Endothelial cell of umbilical vein (primary cell): ENCODE data around the gene GALNT8. TPM values are rescaled to one million over a fixed set of nuclear protein-coding genes. Genes with fewer than 3 reads are reported as not detected.

Experiments used
- BruUV-seq: library from RNA; stranded (reverse); fragments of 400-500 nt; replicated peaks from 2 replicates; lab custom pipeline; 2021; lab: Mats Ljungman, UMichigan
- CTCF ChIA-PET: fragments of 300-600, 350-600 bp; sonication (Branson Sonifier 250); formaldehyde crosslinking; loops from one replicate; lab custom pipeline; 2021; ENCODE audit warnings: antibody characterized with exemption, inconsistent platforms; lab: Charles Lee
- POLR2A ChIA-PET: fragments of 300-600, 350-600 bp; sonication (Branson Sonifier 250); formaldehyde crosslinking; loops from one replicate; lab custom pipeline; 2021; ENCODE audit warnings: antibody characterized with exemption, inconsistent platforms; lab: Charles Lee
- DNase-seq: peaks from one replicate; pipeline ENCODE4 v3.0.0-alpha.2; 2011; ENCODE audit warnings: low read depth, low spot score
- FAIRE-seq: peaks from 2 replicates; lab custom pipeline; 2011; peaks lifted over from hg19 to GRCh38; lab: Jason Lieb, UNC
- H2AFZ ChIP-seq: 2 replicates; pipeline ENCODE4 v1.6.0; 2012; ENCODE audit warnings: low read depth, low read length, control low read depth, inconsistent platforms
- H3K27ac ChIP-seq: 2 replicates; pipeline ENCODE4 v1.5.1; 2011; ENCODE audit warnings: low read depth, mild to moderate bottlenecking, control low read depth, low read length, moderate library complexity; ENCODE audit not compliant: insufficient read depth
- H3K27me3 ChIP-seq, 2 experiments: 2 replicates each; pipeline versions ENCODE4 v1.6.0 to v1.6.1; 2011; ENCODE audit warnings: low read length in 2 of 2, mixed read lengths in 1 of 2; ENCODE audit not compliant: control insufficient read depth in 2 of 2, insufficient read depth in 2 of 2
- H3K36me3 ChIP-seq, 2 experiments: 2 replicates in 1 of 2; 3 replicates in 1 of 2; pipeline ENCODE4 v1.5.1; 2011; ENCODE audit warnings: low read length in 2 of 2, mild to moderate bottlenecking in 1 of 2, moderate library complexity in 1 of 2; ENCODE audit not compliant: control insufficient read depth in 2 of 2, insufficient read depth in 2 of 2; ENCODE audit errors: extremely low read depth in 1 of 2
- H3K4me1 ChIP-seq: 3 replicates; pipeline ENCODE4 v1.5.1; 2011; ENCODE audit warnings: mild to moderate bottlenecking, low read length; ENCODE audit not compliant: control insufficient read depth, insufficient read depth; ENCODE audit errors: extremely low read depth
- H3K4me2 ChIP-seq: 2 replicates; pipeline ENCODE4 v1.6.1; 2011; ENCODE audit warnings: low read length, control low read depth, mixed read lengths; ENCODE audit not compliant: insufficient read depth
- H3K4me3 ChIP-seq, 3 experiments: fragments of 200-600 bp in 1 of 3; sonication (generic), shearing (Covaris generic) in 1 of 3; replicated peaks in 1 of 3; 2 replicates each; pipeline ENCODE4 v1.5.1; 2011 to 2016; ENCODE audit warnings: control low read depth in 3 of 3, low read length in 3 of 3, mild to moderate bottlenecking in 2 of 3, inconsistent platforms in 1 of 3, low read depth in 1 of 3, moderate library complexity in 1 of 3; ENCODE audit not compliant: insufficient read depth in 1 of 3
- H3K79me2 ChIP-seq: 2 replicates; pipeline ENCODE4 v1.6.0; 2012; ENCODE audit warnings: low read length, inconsistent platforms; ENCODE audit not compliant: control insufficient read depth, insufficient read depth
- H3K9ac ChIP-seq: replicated peaks from 2 replicates; pipeline ENCODE3; 2011; ENCODE audit warnings: low read length, control low read depth; ENCODE audit not compliant: insufficient read depth; ENCODE audit errors: extremely low read depth
- H3K9me1 ChIP-seq: replicated peaks from 3 replicates; pipeline ENCODE4 v1.6.0; 2011; ENCODE audit warnings: mild to moderate bottlenecking, low read length; ENCODE audit not compliant: control insufficient read depth, insufficient read depth; ENCODE audit errors: extremely low read depth
- H3K9me3 ChIP-seq: replicated peaks from 2 replicates; pipeline ENCODE4 v1.5.1; 2012; ENCODE audit warnings: low read length, inconsistent platforms; ENCODE audit not compliant: control insufficient read depth, insufficient read depth
- H4K20me1 ChIP-seq: replicated peaks from 2 replicates; pipeline ENCODE3; 2011; ENCODE audit warnings: mild to moderate bottlenecking, low read length; ENCODE audit not compliant: control insufficient read depth, insufficient read depth; ENCODE audit errors: extremely low read depth
- EZH2 ChIP-seq: IDR thresholded peaks from 2 replicates; pipeline ENCODE4 v1.6.1; 2012; ENCODE audit warnings: borderline replicate concordance, low read depth, mild to moderate bottlenecking, moderate library complexity, low read length, inconsistent platforms; ENCODE audit not compliant: severe bottlenecking
- FOS ChIP-seq: IDR thresholded peaks from 2 replicates; pipeline ENCODE4 v1.6.1; 2011; ENCODE audit warnings: mild to moderate bottlenecking, low read length, moderate library complexity, borderline replicate concordance; ENCODE audit not compliant: insufficient read depth
- GATA2 ChIP-seq: IDR thresholded peaks from 2 replicates; pipeline ENCODE4 v1.7.0; 2011; ENCODE audit warnings: low read depth, mild to moderate bottlenecking, moderate library complexity, mixed read lengths, low read length; ENCODE audit not compliant: insufficient read length, insufficient read depth
- JUN ChIP-seq: IDR thresholded peaks from 2 replicates; pipeline ENCODE4 v1.6.1; 2011; ENCODE audit warnings: borderline replicate concordance, low read depth; ENCODE audit not compliant: insufficient read length, insufficient read depth
- MAX ChIP-seq: IDR thresholded peaks from 2 replicates; pipeline ENCODE4 v1.6.1; 2011; ENCODE audit not compliant: insufficient read depth, insufficient read length
- MYC ChIP-seq: IDR thresholded peaks from one replicate; pipeline ENCODE4 v1.6.1; 2011; ENCODE audit warnings: mild to moderate bottlenecking, low read depth, low read length
- POLR2A ChIP-seq: IDR thresholded peaks from 2 replicates; pipeline ENCODE4 v1.6.1; 2012; ENCODE audit warnings: low read depth, mild to moderate bottlenecking, control low read depth, low read length
- POLR2AphosphoS5 ChIP-seq: IDR thresholded peaks from 2 replicates; pipeline ENCODE4 v1.6.1; 2012; ENCODE audit warnings: low read depth, mild to moderate bottlenecking, control low read depth, low read length, moderate library complexity; ENCODE audit not compliant: insufficient read depth
- dilution Hi-C: fragments of 300-500 bp; cut with MboI; formaldehyde crosslinking; loops from one replicate; pipeline ENCODE4 v1.15.0; 2019; ENCODE audit warnings: low sequenced_read_pairs; ENCODE audit not compliant: extremely low pct_ligation_motif_present
- intact Hi-C: fragments of 100-400 bp; cut with micrococcal nuclease; formaldehyde crosslinking; loops from one replicate; pipeline ENCODE4 v1.10.0; 2022
- polyA plus RNA-seq, 4 experiments: library from polyadenylated mRNA; depleted of rRNA in 3 of 4; stranded (reverse) in 3 of 4; unstranded in 1 of 4; fragments of >200 nt; gene quantifications; 2 replicates each; pipeline versions ENCODE4 v1.2.1 to v1.2.3, GENCODE V29; 2011 to 2012; ENCODE audit warnings: missing spikeins in 1 of 4
- total RNA-seq: library from RNA; stranded (reverse); gene quantifications from 2 replicates; pipeline ENCODE4 v1.2.3, GENCODE V29; 2021
- TF ChIP-seq, protein P1 (sequence below), 2 donors: IDR thresholded peaks; 1 replicate in 1 of 2; 2 replicates in 1 of 2; pipeline ENCODE4 v1.5.1; 2011; ENCODE audit warnings: low read length in 2 of 2, mild to moderate bottlenecking in 2 of 2, moderate library complexity in 2 of 2, control low read depth in 1 of 2, inconsistent platforms in 1 of 2, low read depth in 1 of 2; ENCODE audit not compliant: insufficient read depth in 1 of 2; ENCODE audit errors: extremely low read depth in 1 of 2

The GALNT8 gene
- total and polyA plus RNA-seq, 2 donors (not counting 3 experiments of a cell fraction or from before 2014, with no cell fraction given): 0.03 to 0.09 TPM

GRCh38 chr12:4806439-4807115 lies 86.4 kb downstream of the GALNT8 start:
- Histone ChIP-seq H3K9me3 (no peaks in the 10 kb centered on the region), H3K9me1 (no peaks in the 10 kb centered on the region), H4K20me1 (no peaks in the 10 kb centered on the region), H3K27ac (no peak overlapping the region), H3K79me2 (no peaks in the 10 kb centered on the region), H3K36me3 (no peaks in the 10 kb centered on the region), H3K4me2 (no peak overlapping the region), H3K9ac (no peak overlapping the region), H3K27me3 (peaks cover 28 to 31% of the 10 kb centered on the region in 2 experiments), H3K4me3 (no peak overlapping the region), H3K4me1 (no peaks in the 10 kb centered on the region), H2AFZ (no peak overlapping the region)
- ChIA-PET POLR2A (no interaction called here), CTCF (no interaction called here)
- FAIRE-seq (no peak), DNase-seq (no peak)
- intact Hi-C loops: no loop called here
- TF ChIP-seq MAX (no peak), POLR2AphosphoS5 (no peak), EZH2 (no peak), GATA2 (no peak), JUN (no peak), FOS (no peak), POLR2A (no peak), MYC (no peak)
- TF ChIP-seq, protein P1, sequence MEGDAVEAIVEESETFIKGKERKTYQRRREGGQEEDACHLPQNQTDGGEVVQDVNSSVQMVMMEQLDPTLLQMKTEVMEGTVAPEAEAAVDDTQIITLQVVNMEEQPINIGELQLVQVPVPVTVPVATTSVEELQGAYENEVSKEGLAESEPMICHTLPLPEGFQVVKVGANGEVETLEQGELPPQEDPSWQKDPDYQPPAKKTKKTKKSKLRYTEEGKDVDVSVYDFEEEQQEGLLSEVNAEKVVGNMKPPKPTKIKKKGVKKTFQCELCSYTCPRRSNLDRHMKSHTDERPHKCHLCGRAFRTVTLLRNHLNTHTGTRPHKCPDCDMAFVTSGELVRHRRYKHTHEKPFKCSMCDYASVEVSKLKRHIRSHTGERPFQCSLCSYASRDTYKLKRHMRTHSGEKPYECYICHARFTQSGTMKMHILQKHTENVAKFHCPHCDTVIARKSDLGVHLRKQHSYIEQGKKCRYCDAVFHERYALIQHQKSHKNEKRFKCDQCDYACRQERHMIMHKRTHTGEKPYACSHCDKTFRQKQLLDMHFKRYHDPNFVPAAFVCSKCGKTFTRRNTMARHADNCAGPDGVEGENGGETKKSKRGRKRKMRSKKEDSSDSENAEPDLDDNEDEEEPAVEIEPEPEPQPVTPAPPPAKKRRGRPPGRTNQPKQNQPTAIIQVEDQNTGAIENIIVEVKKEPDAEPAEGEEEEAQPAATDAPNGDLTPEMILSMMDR (IDR thresholded peaks at IDR 0.05; ENCODE audit: extremely low read depth in 1 of 2, insufficient read depth in 1 of 2, low read depth in 1 of 2, low read length in 2 of 2): no peak
- BruUV-seq: no TSS peak
- dilution Hi-C loops: no loop called here
